Mesodermal cell (in vitro differentiated cells): ENCODE results near the gene ZNF469.
"Not testable (repeated sequence)": the region's sequence is repeated elsewhere in the genome, so short reads cannot be mapped to it uniquely, and the experiment has no call there.

Experiments
- H3K27ac ChIP-seq: 2 replicates; pipeline ENCODE4 v1.7.0; 2013; ENCODE audit warnings: mild to moderate bottlenecking, low read depth, low read length, moderate library complexity; ENCODE audit not compliant: severe bottlenecking
- H3K36me3 ChIP-seq: 2 replicates; pipeline ENCODE4 v1.7.1; 2013; ENCODE audit warnings: mild to moderate bottlenecking, low read length, moderate library complexity; ENCODE audit not compliant: control insufficient read depth, insufficient read depth
- H3K4me1 ChIP-seq: one replicate; pipeline ENCODE4 v1.7.1; 2013; ENCODE audit warnings: mild to moderate bottlenecking, low read length; ENCODE audit not compliant: insufficient read depth, control insufficient read depth, poor library complexity, severe bottlenecking
- H3K4me3 ChIP-seq: 2 replicates; pipeline ENCODE4 v1.7.0; 2013; ENCODE audit warnings: low read length, control low read depth, mild to moderate bottlenecking; ENCODE audit not compliant: insufficient read depth, poor library complexity, severe bottlenecking; ENCODE audit errors: extremely low read depth
- H3K9me3 ChIP-seq: 2 replicates; pipeline ENCODE4 v1.7.1; 2013; ENCODE audit warnings: mild to moderate bottlenecking, low read length, moderate library complexity; ENCODE audit not compliant: control insufficient read depth
- WGBS, 2 experiments: methylation state at CpG; one replicate each; pipeline ENCODE4 v1.1.5; 2013; ENCODE audit warnings: missing lambda C conversion rate in 2 of 2; ENCODE audit not compliant: insufficient coverage in 2 of 2; 5-methylcytosine and 5-hydroxymethylcytosine counted together

Gene ZNF469

GRCh38 chr16:88355093-88355388 is 27.7 kb upstream of the ZNF469 start:
- no peaks in the 10 kb centered on the region for H3K4me1 ChIP-seq
- 94 to 95% methylated on average over 5 to 6 of the region's 6 CpGs for WGBS, 2 experiments
- no peak overlapping the region for H3K27ac ChIP-seq

DNA sequence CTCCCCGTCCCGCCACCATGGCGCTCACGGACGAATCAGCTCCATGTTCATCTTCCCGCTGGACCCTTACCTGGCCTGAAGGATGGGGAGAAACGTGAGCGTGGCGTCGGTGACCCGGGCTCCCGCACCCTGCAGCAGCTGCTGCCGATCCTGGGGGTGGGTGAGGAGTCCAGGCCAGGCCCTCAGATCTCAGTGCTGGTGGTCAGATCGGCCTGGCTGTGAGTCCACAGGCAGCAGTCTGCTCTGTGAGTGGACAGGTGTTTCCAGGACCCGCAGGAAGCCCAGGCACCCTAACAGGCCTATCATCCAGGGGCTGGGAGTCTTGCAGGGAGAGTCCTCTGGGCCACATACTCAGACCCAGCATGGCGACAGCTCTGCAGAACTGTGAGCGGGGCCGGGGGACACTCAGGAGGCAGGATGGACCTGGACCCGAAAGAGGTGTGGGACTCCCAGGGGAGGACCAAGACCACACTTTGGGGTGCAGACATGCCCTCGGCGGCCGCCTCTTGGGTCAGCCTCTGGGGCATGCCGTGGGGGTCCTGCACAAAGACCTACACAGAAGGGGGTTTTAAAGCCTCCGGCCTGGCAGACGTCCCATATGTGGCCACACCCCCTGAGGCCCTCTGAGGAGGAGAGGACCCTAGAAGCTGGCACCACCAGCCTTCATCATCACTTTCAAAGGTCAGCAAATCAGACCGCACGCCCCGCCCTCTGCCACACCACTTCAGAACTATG is 27.2 kb upstream of the ZNF469 start:
- Histone ChIP-seq H3K36me3 (no peaks in the 10 kb centered on the region), H3K4me1 (no peaks in the 10 kb centered on the region), H3K4me3 (no peak overlapping the region), H3K9me3 (no peaks in the 10 kb centered on the region), H3K27ac (no peak overlapping the region)
- WGBS, 2 experiments: 90 to 93% methylated on average over 25 of the region's 28 CpGs

More at GRCh38 chr16:88355093-88355388, 27.7 kb upstream of the ZNF469 start:
- Histone ChIP-seq H3K4me3 (no peak overlapping the region), H3K9me3 (no peaks in the 10 kb centered on the region), H3K36me3 (no peaks in the 10 kb centered on the region)

GRCh38 chr16:88356124-88356726 is 26.5 kb upstream of the ZNF469 start:
- Histone ChIP-seq H3K27ac (no peak overlapping the region), H3K4me3 (no peak overlapping the region), H3K9me3 (no peaks in the 10 kb centered on the region), H3K4me1 (no peaks in the 10 kb centered on the region), H3K36me3 (no peaks in the 10 kb centered on the region)
- WGBS, 2 experiments: 87 to 92% methylated on average over 10 to 11 of the region's 15 CpGs

DNA sequence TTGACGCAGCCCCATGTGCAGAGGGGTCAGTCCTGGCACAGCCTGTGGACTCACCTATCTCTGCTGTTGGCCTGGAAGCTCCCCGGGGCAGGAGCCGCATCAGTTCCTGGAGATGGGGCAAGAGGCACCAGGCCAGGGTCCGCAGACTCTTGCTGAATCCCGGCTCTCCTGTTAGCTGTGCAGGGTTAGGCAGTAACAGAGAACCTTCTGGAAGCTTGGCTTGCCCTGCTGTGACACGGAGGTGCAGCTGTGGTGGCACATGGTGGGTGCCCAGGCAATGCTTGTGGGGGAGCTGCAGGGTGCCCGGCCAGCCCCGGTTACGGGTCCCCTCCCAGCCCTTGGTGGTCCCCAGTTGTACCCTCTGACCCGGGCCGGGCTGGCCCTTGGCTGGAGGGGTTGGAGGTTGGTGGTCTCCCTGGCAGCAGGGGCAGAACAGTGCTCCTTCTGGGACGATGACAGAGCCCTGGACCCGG is 26.0 kb upstream of the ZNF469 start:
- 90 to 91% methylated on average over 7 to 10 of the region's 13 CpGs for WGBS, 2 experiments

GRCh38 chr16:88357317-88358022 is 25.3 kb upstream of the ZNF469 start:
- H3K9me3 ChIP-seq: no peaks in the 10 kb centered on the region
- no peak overlapping the region for H3K4me3 ChIP-seq
- H3K36me3 ChIP-seq: no peaks in the 10 kb centered on the region
- 94% methylated on average over 23 to 26 of the region's 26 CpGs for WGBS, 2 experiments
- no peak overlapping the region for H3K27ac ChIP-seq
- H3K4me1 ChIP-seq: no peaks in the 10 kb centered on the region

More for the DNA sequence above, 26.0 kb upstream of the ZNF469 start:
- Histone ChIP-seq H3K4me3 (no peak overlapping the region), H3K36me3 (no peaks in the 10 kb centered on the region), H3K27ac (no peak overlapping the region), H3K4me1 (no peaks in the 10 kb centered on the region), H3K9me3 (no peaks in the 10 kb centered on the region)

DNA sequence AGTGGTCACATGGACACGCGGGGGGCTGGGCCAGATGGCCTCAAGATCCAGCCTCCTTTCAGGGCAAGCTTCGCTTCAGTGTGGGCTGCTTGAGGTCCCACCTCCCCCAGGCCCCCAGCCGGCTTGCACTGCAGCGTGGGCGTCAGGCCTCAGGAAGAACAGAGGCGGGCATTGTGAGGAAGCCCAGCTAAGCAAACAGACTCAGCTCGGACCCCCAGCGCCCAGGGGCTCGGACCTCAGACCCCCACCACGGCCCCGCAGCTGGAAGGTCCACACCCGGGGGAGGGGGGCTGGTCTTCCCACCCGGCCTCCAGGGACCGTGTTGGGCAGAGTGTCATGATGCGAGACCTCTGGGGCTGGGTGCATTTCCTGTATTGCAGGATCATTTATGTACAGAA is 24.7 kb upstream of the ZNF469 start:
- no peaks in the 10 kb centered on the region for H3K4me1 ChIP-seq
- WGBS, 2 experiments: 92 to 97% methylated on average over 11 to 15 of the region's 16 CpGs
- H3K9me3 ChIP-seq: no peaks in the 10 kb centered on the region
- H3K4me3 ChIP-seq: no peak overlapping the region
- no peaks in the 10 kb centered on the region for H3K36me3 ChIP-seq
- no peak overlapping the region for H3K27ac ChIP-seq

DNA sequence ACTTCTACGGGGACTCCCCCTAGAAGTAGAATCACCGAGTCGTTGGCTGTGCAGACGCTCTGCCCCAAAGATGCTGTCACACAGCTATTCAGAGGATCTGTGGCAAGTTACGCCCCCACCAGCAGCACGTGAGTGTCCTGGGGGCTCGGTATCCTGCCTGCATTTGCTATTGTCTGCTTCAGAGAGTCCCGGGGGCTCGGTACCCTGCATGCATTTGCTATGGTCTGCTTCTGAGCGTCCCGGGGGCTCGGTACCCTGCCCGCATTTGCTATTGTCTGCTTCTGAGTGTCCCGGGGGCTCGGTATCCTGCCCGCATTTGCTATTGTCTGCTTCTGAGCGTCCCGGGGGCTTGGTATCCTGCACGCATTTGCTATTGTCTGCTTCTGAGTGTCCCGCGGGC is 23.8 kb upstream of the ZNF469 start:
- H3K9me3 ChIP-seq: no peaks in the 10 kb centered on the region
- H3K4me1 ChIP-seq: no peaks in the 10 kb centered on the region
- H3K27ac ChIP-seq: no peak overlapping the region
- no peaks in the 10 kb centered on the region for H3K36me3 ChIP-seq
- 78 to 81% methylated on average over 20 to 21 of the region's 21 CpGs for WGBS, 2 experiments
- H3K4me3 ChIP-seq: no peak overlapping the region

GRCh38 chr16:88360401-88360800 is 22.4 kb upstream of the ZNF469 start:
- H3K27ac ChIP-seq, H3K9me3 ChIP-seq, H3K36me3 ChIP-seq, H3K4me1 ChIP-seq, H3K4me3 ChIP-seq: not testable (repeated sequence)
- 90 to 95% methylated on average over 2 to 4 of the region's 20 CpGs for WGBS, 2 experiments

DNA sequence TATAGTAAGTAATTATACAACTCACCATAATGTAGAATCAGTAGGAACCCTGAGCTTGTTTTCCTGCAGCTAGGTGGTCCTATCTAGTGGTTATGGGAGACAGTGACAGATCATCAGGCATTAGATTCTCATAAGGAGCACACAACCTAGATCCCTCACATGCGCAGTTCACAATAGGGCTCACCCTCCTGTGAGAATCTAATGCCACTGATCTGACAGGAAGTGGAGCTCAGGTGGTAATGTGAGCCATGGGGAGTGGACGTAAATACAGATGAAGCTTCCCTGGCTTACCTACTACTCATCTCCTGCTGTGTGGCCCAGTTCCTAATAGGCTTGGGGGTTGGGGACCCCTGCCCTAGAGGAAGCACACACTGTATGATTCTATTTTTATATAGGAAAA is 21.8 kb upstream of the ZNF469 start:
- WGBS, 2 experiments: no CpG with 5 or more reads among the region's 2 CpGs
- H3K4me1 ChIP-seq: no peaks in the 10 kb centered on the region

DNA sequence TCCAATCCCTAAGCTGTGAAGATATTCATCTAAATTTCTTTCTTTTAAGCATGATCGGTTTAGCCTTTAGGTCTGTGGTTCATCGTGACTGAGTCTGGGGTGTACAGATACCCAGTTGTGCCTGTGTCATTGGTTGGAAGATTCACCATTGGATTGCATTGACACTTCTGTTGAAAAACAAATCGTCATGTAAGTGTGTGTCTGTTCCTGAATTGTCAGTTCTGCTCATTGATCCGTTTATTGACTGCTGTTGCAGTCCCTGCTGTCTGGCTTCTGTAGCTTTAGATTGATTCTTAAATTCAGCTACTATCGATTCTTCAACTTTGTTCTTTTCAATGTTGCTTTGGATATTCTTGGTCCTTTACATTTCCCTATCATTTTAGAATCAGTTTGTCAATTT is 21.0 kb upstream of the ZNF469 start:
- WGBS, 2 experiments: 90 to 94% methylated on average over 2 to 4 of the region's 5 CpGs

More for the DNA sequence above, 21.8 kb upstream of the ZNF469 start:
- no peaks in the 10 kb centered on the region for H3K9me3 ChIP-seq
- no peaks in the 10 kb centered on the region for H3K36me3 ChIP-seq
- H3K4me3 ChIP-seq: no peak overlapping the region
- H3K27ac ChIP-seq: no peak overlapping the region

More for the DNA sequence above, 21.0 kb upstream of the ZNF469 start:
- Histone ChIP-seq H3K27ac (no peak overlapping the region), H3K9me3 (no peaks in the 10 kb centered on the region), H3K4me1 (no peaks in the 10 kb centered on the region), H3K4me3 (no peak overlapping the region), H3K36me3 (no peaks in the 10 kb centered on the region)
